BE2C (cell line): ENCODE data around the gene GRIA2.

Source experiments
- DNase-seq: peaks from one replicate; pipeline ENCODE4 v3.0.0-alpha.2; 2020
- H3K27me3 ChIP-seq: fragments of 250-450 bp; sonication (Bioruptor Pico); 2 replicates; pipeline ENCODE4 v1.5.1; 2020; ENCODE audit warnings: mild to moderate bottlenecking
- H3K36me3 ChIP-seq: fragments of 250-450 bp; sonication (Bioruptor Pico); 2 replicates; pipeline ENCODE4 v1.5.1; 2020; ENCODE audit warnings: mild to moderate bottlenecking
- H3K4me1 ChIP-seq: fragments of 250-450 bp; sonication (Bioruptor Pico); 2 replicates; pipeline ENCODE4 v1.5.1; 2020
- H3K4me3 ChIP-seq: 2 replicates; pipeline ENCODE4 v1.5.1; 2011; ENCODE audit warnings: low read depth, low read length
- H3K9me3 ChIP-seq: fragments of 250-450 bp; sonication (Bioruptor Pico); 2 replicates; pipeline ENCODE4 v1.5.1; 2020
- TF ChIP-seq, protein P1 (sequence below): IDR thresholded peaks from 2 replicates; pipeline ENCODE4 v1.5.1; 2012; ENCODE audit warnings: mild to moderate bottlenecking, low read depth, low read length

Gene GRIA2

DNA sequence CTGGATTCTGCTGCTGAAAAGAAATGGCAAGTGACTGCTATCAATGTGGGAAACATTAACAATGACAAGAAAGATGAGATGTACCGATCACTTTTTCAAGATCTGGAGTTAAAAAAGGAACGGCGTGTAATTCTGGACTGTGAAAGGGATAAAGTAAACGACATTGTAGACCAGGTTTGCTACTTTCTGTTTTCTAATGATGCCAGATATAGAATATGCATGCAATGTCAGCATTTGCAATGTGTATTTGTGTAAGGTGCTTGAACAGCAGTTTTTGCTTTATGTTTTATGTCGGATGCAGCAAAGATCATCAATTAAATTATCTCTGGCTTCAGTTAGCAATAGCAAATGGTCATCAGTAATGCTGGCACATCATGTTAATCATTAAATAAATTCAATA, 92.2 kb downstream of the GRIA2 start:
- Histone ChIP-seq H3K9me3 (no peaks in the 10 kb centered on the region), H3K4me1 (no peaks in the 10 kb centered on the region), H3K27me3 (no peaks in the 10 kb centered on the region), H3K4me3 (no peak overlapping the region), H3K36me3 (no peaks in the 10 kb centered on the region)
- TF ChIP-seq, protein P1, sequence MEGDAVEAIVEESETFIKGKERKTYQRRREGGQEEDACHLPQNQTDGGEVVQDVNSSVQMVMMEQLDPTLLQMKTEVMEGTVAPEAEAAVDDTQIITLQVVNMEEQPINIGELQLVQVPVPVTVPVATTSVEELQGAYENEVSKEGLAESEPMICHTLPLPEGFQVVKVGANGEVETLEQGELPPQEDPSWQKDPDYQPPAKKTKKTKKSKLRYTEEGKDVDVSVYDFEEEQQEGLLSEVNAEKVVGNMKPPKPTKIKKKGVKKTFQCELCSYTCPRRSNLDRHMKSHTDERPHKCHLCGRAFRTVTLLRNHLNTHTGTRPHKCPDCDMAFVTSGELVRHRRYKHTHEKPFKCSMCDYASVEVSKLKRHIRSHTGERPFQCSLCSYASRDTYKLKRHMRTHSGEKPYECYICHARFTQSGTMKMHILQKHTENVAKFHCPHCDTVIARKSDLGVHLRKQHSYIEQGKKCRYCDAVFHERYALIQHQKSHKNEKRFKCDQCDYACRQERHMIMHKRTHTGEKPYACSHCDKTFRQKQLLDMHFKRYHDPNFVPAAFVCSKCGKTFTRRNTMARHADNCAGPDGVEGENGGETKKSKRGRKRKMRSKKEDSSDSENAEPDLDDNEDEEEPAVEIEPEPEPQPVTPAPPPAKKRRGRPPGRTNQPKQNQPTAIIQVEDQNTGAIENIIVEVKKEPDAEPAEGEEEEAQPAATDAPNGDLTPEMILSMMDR: no peak
- DNase-seq: no peak

DNA sequence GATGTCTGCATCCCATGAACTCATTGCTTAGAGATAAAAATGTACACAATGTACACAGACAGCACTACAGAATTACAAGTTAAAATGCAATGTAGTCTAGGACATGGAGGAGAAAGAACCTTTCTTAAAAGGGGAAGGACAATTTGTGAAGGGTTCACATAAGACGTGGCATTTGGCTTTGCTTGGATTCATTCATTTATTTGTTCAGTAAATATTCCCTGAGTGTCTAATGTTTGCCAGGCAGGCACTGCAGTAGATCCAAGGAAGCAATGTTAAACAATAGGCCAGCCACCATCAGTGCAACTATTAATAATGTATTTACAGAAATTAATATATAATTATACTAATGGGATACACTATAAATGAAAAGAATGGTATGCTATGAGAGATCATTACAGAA, 94.4 kb downstream of the GRIA2 start:
- H3K27me3 ChIP-seq: no peaks in the 10 kb centered on the region
- no peak for DNase-seq
- no peaks in the 10 kb centered on the region for H3K36me3 ChIP-seq
- H3K9me3 ChIP-seq: no peaks in the 10 kb centered on the region
- H3K4me1 ChIP-seq: no peaks in the 10 kb centered on the region
- TF ChIP-seq, protein P1: no peak
- H3K4me3 ChIP-seq: no peak overlapping the region

DNA sequence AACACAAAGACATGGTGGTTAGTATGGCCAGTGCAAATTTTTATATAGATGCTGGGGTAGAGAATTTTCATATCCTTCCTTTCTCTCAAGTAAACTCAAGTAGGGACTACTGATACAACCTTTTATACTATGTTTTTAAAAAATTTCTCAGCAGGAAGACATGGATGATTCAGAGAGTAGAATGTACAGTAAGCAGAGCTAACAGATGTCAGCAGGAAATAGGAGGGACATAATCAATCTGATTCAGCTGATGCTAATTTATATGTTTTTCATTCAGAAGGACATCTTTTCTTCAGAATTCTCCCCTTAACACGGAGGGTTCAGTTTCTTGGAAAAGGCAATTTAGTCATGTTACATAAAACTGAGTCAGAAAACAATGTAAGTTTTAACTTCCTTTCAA, 95.4 kb downstream of the GRIA2 start:
- no peaks in the 10 kb centered on the region for H3K4me1 ChIP-seq

DNA sequence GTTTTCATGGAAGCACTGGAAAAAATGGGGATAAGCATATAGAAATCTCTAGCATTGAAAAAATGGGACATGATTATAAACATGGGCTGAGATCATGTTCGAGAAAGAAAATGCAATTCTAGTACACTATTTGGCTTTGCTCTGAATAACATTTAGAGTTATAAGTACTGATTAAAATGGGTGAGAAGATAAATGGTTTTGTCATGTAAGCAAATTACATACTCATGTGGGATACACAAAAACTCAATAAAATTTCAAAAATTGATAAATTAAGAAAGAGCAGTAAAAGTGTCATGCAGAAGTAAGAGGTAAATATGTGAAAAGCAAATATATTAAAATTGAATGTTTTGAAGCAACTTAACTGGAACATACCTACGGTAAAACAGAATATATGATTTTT, 99.6 kb downstream of the GRIA2 start:
- TF ChIP-seq, protein P1: no peak
- H3K4me3 ChIP-seq: no peak overlapping the region
- H3K27me3 ChIP-seq: no peaks in the 10 kb centered on the region
- no peaks in the 10 kb centered on the region for H3K4me1 ChIP-seq
- H3K9me3 ChIP-seq: no peaks in the 10 kb centered on the region
- H3K36me3 ChIP-seq: no peaks in the 10 kb centered on the region
- DNase-seq: no peak

More for the DNA sequence above, 95.4 kb downstream of the GRIA2 start:
- H3K36me3 ChIP-seq: no peaks in the 10 kb centered on the region
- H3K27me3 ChIP-seq: no peaks in the 10 kb centered on the region
- no peak overlapping the region for H3K4me3 ChIP-seq
- DNase-seq: no peak
- TF ChIP-seq, protein P1: no peak
- no peaks in the 10 kb centered on the region for H3K9me3 ChIP-seq

DNA sequence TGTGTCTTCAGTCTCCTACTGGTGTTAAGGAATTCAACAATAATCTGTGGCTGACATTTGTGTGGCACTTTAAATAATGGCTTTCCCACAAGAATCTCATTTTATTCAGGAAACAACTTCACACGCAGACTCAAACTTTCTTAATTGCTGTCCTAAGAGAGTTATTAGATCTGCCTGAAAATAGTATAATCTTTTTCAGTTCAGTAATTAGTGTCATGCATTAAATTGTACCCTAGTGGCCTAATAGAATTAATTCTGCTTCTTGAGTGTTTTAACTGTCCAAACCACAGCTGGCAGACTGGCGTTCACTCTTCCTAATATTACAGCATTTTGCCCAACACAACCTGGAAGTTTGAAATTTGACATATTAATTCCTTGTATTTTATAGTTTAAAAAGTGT, 107.1 kb downstream of the GRIA2 start:
- Histone ChIP-seq H3K9me3 (no peaks in the 10 kb centered on the region), H3K4me3 (no peak overlapping the region), H3K27me3 (no peaks in the 10 kb centered on the region), H3K36me3 (no peaks in the 10 kb centered on the region), H3K4me1 (no peaks in the 10 kb centered on the region)
- no peak for DNase-seq
- TF ChIP-seq, protein P1: no peak

DNA sequence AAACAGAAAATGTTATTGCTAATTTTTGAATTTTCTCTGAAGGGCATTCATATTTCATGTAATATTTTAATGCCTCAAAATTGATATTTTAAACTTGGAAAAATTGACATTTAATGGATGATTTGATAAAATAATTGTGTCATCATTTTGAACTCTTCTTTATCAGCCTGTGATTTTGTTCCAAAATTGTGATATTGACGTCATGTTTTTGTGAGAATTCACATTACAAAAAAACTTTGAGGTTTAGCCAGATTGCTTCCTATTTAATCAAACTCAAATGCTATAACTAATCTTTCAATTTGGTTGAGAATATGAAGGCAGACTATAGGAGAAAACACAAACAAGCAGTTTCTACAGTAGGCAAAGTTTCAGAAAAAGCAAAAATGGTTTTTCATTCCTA, 137.4 kb downstream of the GRIA2 start:
- no peak overlapping the region for H3K4me3 ChIP-seq
- H3K27me3 ChIP-seq: no peaks in the 10 kb centered on the region
- no peaks in the 10 kb centered on the region for H3K9me3 ChIP-seq
- TF ChIP-seq, protein P1: no peak
- no peaks in the 10 kb centered on the region for H3K4me1 ChIP-seq
- H3K36me3 ChIP-seq: no peaks in the 10 kb centered on the region
- no peak for DNase-seq
